ENCODE data around the gene HSPA8.

The HSPA8 gene

DNA sequence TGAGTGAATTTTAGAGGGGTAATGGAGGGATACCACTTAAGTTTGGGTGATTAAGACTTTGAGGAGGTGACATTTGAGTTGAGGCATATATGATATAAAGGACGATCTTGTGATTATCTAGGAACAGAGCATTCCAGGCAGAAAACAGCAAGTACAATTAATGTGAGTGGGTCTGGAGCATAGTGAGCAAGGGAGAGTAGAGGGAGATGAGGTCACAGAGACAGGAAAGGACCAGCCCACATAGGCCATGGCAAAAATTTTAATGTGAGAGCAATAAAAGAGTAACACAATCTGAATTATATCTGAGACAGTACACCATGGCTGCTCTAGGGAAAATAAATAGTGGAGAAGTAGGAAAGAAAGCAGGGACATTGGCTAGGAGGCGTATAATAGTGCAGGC lies 14.5 kb upstream of the HSPA8 start:
- no peak overlapping the region for H3K4me3 ChIP-seq (ENCODE audit: low read depth in 1 of 2, low read length in 1 of 2)
- peaks cover 4% of the 10 kb centered on the region for H3K36me3 ChIP-seq
- peaks cover 0 to 7% of the 10 kb centered on the region in 2 experiments for H3K4me1 ChIP-seq (ENCODE audit: control insufficient read depth in 1 of 2, insufficient read depth in 1 of 2, low read depth in 1 of 2, low read length in 1 of 2)
- no peak overlapping the region for H3K27ac ChIP-seq
- H3K9me3 ChIP-seq, result no peaks in the 10 kb centered on the region
- H3K27me3 ChIP-seq, result no peaks in the 10 kb centered on the region
- TF ChIP-seq, protein P1, sequence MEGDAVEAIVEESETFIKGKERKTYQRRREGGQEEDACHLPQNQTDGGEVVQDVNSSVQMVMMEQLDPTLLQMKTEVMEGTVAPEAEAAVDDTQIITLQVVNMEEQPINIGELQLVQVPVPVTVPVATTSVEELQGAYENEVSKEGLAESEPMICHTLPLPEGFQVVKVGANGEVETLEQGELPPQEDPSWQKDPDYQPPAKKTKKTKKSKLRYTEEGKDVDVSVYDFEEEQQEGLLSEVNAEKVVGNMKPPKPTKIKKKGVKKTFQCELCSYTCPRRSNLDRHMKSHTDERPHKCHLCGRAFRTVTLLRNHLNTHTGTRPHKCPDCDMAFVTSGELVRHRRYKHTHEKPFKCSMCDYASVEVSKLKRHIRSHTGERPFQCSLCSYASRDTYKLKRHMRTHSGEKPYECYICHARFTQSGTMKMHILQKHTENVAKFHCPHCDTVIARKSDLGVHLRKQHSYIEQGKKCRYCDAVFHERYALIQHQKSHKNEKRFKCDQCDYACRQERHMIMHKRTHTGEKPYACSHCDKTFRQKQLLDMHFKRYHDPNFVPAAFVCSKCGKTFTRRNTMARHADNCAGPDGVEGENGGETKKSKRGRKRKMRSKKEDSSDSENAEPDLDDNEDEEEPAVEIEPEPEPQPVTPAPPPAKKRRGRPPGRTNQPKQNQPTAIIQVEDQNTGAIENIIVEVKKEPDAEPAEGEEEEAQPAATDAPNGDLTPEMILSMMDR (IDR thresholded peaks at IDR 0.05), result no peak

DNA sequence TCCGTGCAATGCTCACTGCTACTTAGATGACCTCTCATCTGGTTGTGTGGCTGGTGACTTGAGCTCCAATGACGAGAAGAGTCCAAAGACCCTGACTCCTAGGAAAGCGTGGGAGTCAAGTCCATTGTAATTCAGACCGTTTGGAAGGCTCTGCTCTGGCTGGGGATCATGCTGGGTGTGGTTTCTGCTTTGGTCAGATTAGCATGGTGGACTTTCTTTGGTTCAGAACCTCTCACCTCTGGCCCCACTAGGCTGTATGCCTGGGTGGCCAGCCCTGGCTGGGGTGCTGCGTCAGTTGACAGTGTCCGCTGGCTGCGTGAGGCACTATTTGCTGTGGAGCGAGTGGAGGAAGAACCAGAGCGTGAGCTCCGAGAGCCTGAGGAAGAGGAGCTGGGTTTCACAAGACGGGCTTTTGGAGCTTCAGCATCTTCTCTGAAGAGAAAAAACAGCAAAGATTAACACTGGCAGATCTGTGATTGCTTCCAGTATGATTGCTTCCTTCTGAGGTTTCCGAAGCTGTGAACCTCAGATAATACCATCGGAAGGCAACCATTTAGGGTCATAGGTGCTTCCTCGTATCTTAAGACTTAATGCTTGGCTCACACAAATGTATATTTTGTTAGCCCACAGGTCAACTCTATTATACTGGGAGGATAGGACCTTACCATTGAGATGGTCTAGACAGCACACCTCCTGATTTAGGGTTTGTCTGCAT lies 11.6 kb upstream of the HSPA8 start:
- Histone ChIP-seq H3K4me3 (ENCODE audit: low read depth in 1 of 2, low read length in 1 of 2) (no peak overlapping the region), H3K36me3 (peaks cover 4% of the 10 kb centered on the region), H3K4me1 (ENCODE audit: control insufficient read depth in 1 of 2, insufficient read depth in 1 of 2, low read depth in 1 of 2, low read length in 1 of 2) (peaks cover 20 to 26% of the 10 kb centered on the region in 2 experiments), H3K9me3 (no peaks in the 10 kb centered on the region), H3K27ac (no peak overlapping the region), H3K27me3 (no peaks in the 10 kb centered on the region)
- TF ChIP-seq, protein P1 (IDR thresholded peaks at IDR 0.05), result no peak

DNA sequence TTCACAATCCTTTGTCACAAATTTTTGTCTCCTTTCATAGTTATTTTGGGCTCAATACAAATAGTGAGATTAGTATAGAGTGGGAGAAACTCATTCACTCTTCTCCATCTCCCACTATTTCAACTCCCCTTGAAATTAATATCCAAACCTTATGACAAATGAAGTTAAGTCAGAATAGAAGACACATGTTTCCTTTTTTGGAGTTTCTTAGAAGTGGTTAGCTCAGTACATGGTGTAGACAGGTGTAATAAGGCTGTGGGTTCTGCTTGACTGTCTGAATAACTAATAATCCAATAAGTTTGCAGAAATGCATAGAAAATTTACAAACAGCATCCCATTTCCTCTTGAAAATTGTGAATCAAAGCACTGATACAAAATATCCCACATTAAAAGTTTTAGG lies 10.8 kb upstream of the HSPA8 start:
- H3K27me3 ChIP-seq, result no peaks in the 10 kb centered on the region
- H3K36me3 ChIP-seq, result peaks cover 4% of the 10 kb centered on the region
- TF ChIP-seq, protein P1 (IDR thresholded peaks at IDR 0.05), result no peak
- no peak overlapping the region for H3K27ac ChIP-seq
- peaks cover 20 to 26% of the 10 kb centered on the region in 2 experiments for H3K4me1 ChIP-seq (ENCODE audit: control insufficient read depth in 1 of 2, insufficient read depth in 1 of 2, low read depth in 1 of 2, low read length in 1 of 2)
- H3K9me3 ChIP-seq, result no peaks in the 10 kb centered on the region
- H3K4me3 ChIP-seq (ENCODE audit: low read depth in 1 of 2, low read length in 1 of 2), result no peak overlapping the region

DNA sequence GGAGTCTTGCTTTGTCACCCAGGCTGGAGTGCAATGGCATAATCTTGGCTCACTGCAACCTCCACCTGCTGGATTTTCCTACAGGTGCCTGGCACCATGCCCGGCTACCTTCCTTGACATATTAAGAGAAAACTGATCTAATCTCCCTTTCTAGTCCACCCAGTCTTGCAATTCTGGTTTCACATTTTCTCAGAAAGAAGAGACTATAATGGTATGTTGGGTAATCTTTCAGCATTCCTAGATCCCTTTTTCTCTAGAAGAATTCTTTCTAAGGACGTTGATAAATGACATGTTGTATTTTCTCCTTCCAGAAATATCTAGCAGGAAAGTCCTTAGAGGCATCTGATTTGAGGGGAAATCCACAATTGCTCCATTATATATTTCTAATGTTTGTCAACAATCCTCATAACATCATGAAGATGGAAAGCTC lies 10.4 kb upstream of the HSPA8 start:
- Histone ChIP-seq H3K4me1 (ENCODE audit: control insufficient read depth in 1 of 2, insufficient read depth in 1 of 2, low read depth in 1 of 2, low read length in 1 of 2) (peaks cover 20 to 26% of the 10 kb centered on the region in 2 experiments), H3K27me3 (no peaks in the 10 kb centered on the region), H3K9me3 (no peaks in the 10 kb centered on the region), H3K4me3 (ENCODE audit: low read depth in 1 of 2, low read length in 1 of 2) (no peak overlapping the region), H3K27ac (no peak overlapping the region), H3K36me3 (peaks cover 4% of the 10 kb centered on the region)
- TF ChIP-seq, protein P1 (IDR thresholded peaks at IDR 0.05), result no peak

DNA sequence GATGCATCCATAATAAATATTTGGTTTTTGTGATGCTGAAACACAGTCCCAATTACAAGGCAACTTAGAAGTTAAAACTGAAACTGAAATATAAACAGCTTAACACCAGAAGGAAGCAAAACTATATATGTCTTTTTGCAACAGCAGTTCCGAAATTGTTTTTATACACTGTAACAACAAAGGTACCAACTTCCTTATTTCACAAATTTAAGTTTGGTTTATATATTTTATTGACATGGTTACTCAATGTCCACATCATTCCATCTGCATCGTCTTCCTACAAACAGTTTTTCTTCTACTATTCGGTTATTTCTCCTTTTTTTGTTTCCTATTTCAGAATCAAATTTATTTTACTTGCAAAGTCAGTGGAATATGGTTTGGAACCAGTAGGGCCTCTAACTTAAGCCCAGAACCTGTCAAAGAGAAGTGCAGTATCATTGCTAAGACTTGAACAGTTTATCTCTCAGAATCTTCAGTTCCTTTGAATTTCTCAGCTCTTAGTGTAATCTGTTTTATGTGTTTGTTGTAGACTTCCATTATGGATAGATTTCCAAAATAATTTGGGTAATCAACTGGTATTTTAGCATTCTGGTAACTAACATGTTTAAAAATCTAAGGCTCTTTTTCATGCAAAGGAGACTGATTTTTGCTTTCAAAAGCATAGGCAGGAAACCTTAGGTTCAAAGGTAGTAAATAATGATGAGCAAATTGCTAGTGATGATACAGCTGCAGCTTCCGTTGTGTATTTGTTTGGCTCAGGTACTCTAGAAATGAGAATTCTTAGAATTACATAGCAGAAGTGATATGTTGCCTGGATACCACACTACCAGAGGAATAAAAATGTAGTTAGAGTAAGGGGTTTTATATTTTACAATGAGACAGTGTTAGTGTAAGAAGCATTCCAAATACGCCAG lies 8.2 kb upstream of the HSPA8 start:
- peaks cover 4% of the 10 kb centered on the region for H3K36me3 ChIP-seq
- peaks cover 22 to 26% of the 10 kb centered on the region in 2 experiments for H3K4me1 ChIP-seq (ENCODE audit: control insufficient read depth in 1 of 2, insufficient read depth in 1 of 2, low read depth in 1 of 2, low read length in 1 of 2)
- TF ChIP-seq, protein P1 (IDR thresholded peaks at IDR 0.05), result no peak
- H3K9me3 ChIP-seq, result no peaks in the 10 kb centered on the region
- no peaks in the 10 kb centered on the region for H3K27me3 ChIP-seq
- H3K27ac ChIP-seq, result peak overlapping the region; percentile 82
- H3K4me3 ChIP-seq (ENCODE audit: low read depth in 1 of 2, low read length in 1 of 2), result peak overlapping the region; percentile 41 to 48
